AML-193 (cell line): ENCODE results near the gene EYA4.

ENCODE experiments used
- DNase-seq, 2 experiments: peaks; one replicate each; lab custom pipeline; 2025; lab: John Stamatoyannopoulos, UW

Gene EYA4, protein sequence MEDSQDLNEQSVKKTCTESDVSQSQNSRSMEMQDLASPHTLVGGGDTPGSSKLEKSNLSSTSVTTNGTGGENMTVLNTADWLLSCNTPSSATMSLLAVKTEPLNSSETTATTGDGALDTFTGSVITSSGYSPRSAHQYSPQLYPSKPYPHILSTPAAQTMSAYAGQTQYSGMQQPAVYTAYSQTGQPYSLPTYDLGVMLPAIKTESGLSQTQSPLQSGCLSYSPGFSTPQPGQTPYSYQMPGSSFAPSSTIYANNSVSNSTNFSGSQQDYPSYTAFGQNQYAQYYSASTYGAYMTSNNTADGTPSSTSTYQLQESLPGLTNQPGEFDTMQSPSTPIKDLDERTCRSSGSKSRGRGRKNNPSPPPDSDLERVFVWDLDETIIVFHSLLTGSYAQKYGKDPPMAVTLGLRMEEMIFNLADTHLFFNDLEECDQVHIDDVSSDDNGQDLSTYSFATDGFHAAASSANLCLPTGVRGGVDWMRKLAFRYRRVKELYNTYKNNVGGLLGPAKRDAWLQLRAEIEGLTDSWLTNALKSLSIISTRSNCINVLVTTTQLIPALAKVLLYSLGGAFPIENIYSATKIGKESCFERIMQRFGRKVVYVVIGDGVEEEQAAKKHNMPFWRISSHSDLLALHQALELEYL

DNA sequence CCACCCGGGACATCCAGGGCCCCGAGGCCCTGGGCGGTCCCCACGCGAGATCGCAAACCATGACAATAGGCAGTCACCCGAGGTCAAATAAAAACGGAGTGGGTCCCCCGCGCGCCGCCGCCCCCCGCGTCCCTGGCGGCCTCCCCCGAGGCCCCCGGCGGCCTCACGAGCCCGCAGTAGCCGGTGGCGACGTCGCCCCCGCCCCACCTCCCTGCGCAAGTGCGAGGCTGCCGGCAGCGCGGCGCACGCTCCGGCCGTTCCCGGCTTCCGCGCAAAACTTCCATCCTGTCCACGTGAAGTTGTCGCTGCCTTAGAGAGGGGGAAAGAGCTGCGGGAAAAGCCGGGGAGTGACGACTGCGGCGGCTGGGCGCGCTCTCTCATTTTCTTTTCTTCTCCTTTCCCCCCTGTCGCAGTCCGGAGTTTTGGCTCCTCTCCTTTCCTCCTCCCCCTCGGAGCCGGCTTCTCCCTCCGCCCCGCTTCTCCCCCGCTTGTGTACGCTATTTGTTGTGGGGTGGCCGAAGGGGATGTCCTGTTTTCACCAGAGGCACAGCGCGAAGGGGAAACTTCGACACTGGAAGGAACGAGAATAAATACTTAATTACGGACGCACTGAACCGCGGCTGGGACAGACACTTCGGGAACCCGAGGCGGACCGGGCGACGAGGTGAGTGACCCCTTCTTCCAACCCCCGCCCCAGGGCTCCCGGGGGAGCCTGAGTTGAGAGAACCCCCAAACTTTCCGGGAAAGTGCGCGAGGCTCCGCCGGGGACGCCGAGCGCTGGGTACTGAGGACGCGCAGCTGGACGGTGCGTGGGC lies at the start of gene EYA4:
Gene EYA4, plus strand, starts transcription at position 272 of the 815 bp plus-strand sequence. CDS start 33,424 bp downstream, outside the sequence.
- no peak for DNase-seq

DNA sequence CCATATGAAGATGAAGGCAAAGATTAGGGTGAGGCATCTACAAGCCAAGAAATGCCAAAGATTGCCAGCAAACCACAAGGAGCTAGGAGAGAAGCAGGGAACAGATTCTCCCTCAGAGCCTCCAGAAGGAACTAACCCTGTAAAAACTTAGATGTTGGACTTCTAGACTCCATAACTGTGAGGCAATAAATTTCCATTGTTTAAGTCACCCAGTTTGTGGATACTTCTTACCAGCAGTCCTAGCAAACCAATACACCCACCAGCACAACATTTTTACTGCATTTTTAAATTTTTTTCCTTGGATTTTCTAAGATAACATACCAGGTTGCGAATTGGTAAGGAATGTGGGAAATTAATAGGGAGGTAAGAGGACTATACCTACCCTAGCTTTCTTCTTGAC lies 47.8 kb upstream of the EYA4 start:
- DNase-seq, result no peak

DNA sequence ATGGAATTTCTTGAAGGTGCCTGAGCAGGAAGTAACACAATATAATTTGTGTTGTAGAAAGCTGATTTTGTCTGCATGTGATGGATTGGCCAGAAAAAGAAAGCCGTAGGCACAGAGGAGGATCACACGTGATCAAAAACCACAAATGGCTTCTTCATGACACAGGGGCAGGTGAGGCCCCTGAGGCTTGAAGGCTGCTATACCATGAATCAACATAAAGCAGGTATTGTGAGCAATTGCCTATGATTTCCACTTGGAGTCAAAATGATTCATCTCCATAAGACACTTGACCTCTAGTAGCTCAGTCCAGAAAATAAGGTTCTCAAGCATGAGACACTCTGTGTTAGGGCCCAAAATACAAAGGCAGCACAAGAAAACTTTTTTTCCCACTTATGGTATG lies 42.4 kb upstream of the EYA4 start:
- no peak for DNase-seq

DNA sequence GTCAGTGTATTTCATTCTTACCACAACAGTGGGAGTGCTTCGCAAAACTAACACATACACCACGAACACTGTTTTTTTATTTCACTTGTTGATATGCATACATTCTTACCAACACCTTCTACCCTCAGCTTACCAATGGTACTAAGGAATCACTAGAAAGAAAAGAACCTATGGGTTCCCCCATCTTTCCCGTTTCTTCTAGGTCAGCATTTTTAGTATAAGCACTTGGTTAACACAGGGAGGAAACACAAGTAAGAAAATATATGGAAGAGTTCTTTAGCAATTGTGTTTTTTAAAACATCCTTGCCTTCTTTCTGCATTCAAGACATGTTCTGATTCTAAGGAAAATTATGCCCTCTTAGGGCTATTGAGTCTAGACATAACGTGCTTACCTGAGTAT lies 39.9 kb upstream of the EYA4 start:
- no peak for DNase-seq

DNA sequence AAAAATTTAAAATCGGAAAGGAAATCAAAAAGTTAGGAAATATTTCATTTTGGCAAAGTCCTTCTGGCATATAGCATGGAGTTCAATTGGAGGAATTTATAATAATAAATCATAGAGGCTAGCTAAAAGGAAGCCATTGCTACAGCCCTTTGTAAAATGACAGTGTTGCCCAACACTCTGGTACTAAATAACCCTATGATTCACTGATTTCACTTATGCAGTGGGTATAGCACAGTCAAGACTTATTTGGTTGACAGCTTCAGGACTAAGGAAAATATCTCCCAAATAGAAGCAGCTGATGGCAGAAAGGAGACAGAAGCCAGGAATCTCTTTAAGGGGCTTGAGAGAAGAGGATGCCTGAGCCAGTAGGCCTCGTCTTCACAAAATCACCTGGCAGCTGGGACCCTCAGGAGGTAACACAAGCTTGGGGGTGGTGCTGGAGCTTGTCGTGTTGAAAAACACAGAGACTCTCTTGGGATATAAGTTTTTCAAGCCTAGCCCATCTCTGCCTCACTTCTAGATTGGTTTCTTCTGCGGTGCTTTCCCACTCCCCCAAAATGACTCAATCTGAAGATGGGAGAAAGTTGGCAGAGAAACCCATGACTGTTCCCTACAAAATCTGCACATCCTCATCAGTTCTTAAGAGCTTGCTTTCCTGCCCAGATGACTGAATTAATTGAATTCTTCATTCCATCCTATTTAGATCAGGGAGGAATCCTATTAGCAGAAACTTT lies 38.4 kb upstream of the EYA4 start:
- no peak for DNase-seq

DNA sequence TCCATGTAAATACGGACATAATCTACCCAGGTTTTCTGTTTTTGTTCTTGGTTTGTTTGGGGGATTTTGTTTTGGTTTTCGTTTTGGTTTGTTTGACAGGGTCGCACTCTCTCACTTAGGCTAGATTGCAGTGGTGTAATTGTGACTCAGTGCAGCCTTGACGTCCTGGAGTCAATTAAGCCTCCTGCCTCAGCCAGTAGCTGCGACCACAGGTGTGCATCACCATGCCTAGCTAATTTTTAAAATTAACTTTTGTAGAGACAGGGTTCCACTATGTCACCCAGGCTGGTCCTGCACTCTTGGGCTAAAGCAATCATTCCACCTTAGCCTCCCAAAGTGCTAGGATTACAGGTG lies 37.8 kb upstream of the EYA4 start:
- no peak for DNase-seq

DNA sequence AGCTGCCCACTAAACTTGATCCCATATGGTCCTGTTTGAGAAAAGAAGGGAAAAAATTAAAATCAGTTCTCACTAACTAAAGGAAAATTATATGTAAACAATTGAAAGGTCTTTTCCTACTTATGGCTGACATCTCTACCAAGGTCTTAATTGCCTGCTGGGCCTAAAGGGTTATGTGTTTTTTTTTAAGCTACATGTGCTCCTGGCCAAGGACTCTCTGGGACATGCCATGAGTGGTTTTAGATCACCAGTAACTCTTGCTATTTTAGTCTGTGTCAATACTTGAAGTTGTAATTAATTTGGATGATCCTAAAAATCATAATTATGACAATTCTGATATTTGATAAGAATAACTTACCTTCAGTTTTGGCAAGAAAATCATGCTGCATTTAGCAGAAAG lies 35.9 kb upstream of the EYA4 start:
- no peak for DNase-seq

DNA sequence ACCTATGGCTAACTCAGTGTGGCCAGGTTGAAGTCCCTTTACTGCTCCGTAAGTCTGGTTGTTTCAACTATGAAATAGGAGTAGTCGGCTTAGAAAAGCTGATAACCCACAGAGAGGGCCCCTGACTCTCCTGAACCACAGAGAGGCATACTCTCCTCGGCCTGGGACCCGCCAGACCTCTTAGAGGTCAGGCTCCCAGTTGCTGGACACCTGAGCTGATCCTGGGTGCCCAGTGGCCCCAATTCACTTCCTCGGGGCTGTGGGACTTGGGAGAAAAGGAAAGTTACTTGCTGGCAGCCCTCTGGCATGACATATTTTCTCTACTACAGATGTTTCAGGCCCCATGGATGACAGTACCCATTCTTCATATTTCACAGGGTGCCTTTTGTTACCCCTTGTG lies 34.2 kb upstream of the EYA4 start:
- no peak for DNase-seq

DNA sequence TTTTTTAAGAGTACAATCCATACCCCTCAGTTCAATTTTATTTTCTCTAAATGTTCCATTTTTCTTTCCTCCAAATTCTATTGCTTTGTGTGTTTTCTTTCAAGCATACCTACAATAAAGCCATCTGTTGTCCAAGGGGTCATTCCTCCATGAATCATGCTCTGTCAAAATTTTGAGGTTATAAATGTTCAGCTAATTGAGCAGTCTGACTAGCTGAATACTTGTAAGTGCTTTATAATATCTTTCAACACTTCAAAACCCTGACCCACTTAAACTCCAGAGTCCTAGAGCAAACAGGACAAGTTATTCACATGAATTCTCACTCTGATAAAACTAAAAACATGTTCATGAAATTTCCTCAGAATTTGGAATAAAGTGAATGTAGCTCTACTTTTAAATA lies 33.4 kb upstream of the EYA4 start:
- no peak for DNase-seq

DNA sequence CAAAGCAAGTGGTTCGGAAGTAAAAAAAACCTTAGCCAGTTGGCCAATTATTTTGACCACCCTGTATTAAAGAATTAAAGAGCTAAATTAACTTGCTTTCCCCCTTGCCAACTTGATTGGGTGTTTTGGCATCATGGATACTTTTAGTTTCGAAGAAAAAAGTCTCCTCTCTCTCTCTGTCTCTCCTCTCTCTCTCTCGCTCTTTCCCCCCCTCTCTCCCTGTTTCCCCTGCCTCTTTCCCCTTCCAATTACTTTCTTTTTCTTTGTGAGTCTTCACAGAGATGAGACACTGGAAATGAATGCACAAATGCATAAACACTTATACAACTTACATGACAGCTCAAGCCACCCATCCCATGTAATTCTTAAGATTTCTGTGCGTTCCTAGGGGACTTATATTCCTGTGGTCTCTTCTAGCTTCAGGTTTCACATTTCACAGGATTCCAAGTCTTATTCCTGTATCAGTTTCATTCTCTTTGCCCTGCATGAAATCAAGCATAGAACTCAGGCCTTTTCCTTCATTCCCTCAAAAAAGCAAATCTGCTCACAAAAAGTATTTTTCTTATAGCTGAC lies 32.9 kb upstream of the EYA4 start:
- no peak for DNase-seq

DNA sequence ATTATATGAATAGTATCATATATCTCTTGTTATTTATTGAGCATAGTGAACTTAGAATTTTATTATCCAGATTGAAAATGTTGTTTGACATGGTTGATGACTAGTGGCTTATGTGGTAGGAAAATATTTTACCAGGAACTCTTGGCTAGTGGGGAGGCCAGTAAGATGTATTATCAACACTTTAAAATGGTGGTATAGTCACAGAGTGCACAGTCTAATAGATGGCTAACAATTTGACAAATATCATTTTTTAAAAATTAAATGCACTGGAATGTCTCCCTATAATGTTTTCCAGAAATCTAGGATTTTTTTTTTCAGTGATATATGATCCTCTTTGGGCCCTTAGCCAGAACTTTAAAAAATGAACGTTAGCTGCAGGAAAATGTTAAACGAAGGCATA lies 26.9 kb upstream of the EYA4 start:
- no peak for DNase-seq

DNA sequence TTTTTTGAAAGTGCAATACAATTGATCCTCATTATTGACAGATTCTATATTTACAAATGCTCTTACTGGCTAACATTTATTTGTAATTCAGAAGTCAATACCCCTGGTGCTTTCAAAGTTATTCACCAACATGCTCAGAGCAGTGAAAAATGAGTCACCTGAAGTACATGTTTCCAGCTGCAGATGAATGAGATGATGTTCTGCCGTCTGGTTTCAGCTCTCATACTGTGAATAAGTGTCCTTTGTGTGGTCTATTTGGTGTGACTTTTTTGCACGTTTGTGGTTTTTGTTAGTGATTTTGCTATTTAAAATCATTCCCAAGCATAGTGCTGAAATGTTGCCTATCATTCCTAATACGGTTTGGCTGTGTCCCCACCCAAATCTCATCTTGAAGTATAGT lies 22.3 kb upstream of the EYA4 start:
- DNase-seq, result no peak

DNA sequence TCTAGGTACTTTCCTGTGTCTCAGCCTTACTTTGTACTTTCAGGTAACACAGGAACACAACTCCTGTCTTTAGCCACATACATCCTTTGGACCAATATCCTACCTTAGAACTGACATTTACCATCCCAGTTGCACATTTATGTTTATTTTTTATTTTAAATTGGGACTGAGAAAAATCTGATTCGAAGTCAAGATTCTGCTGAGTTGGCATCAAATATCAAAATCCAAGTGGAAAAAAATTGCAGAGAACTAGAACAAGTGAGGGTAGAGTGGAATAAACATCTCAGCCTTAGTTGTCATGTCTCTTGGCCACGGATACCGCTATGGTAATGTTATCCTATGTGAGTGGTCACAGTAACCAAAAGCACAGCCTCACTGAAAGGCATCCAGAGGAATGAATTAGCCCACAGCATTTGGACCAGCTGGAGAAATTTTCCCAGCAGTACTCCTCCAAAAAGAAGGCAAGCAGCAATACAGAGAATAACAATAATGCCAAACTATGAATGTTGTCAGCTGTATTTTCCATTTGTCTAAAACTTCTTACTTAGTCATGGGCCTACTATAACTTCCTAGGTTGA lies 17.6 kb upstream of the EYA4 start:
- DNase-seq, result no peak

DNA sequence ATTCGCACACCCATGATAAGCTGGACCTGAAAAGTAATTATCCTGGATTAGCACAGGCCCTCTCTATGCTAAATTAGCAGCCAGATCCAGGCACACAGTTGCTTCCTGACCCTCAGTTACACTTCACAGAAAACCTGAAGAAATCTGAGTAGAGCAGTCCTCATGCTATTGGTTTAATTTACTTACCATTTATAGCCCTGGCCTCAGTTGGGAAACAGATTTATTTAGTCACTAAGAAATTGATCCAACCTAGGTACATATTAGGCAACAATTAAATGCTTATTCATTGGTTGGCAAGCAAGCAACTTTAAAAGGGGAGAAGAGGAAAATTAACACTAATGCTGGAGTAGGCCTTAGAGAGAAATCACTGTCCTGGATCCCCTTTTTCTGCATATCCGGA lies 15.6 kb upstream of the EYA4 start:
- DNase-seq, result no peak

DNA sequence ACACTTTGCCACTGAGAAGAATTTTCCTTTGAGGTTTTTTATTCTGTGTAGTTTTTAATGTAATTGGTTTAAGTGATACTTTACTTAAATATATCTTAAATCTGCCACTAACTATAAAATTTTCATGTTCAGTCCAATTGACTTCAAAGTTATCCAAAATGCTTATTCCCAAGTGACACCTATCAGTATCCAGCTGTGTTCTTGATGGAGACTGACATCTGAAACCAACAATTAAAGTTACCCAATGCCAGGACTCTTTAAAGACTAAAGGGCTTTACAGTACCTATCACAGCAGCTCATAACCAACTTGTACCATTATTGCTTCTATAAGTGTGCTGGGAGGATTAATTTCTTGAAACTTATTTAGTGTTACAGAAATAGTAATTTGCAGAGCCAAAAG lies 13.8 kb upstream of the EYA4 start:
- DNase-seq, result no peak

DNA sequence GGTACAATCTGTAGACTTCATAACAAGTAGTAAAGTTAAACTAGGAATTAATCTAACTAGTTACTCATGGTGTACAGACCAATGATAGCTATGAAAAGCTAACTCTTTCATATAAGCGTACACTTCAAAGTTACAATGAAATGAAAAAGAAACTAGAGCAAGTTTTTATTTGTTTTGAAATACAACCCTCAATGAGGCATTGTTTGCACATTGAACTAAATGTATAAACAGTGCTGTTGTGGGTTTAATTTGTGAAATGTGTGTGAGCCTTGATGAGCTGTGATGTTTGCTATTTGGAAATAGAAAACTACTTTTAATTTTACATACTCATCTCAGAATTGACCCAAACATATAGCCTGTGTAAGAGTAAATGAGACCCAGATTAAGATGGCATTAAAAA lies 11.1 kb upstream of the EYA4 start:
- DNase-seq, result no peak

DNA sequence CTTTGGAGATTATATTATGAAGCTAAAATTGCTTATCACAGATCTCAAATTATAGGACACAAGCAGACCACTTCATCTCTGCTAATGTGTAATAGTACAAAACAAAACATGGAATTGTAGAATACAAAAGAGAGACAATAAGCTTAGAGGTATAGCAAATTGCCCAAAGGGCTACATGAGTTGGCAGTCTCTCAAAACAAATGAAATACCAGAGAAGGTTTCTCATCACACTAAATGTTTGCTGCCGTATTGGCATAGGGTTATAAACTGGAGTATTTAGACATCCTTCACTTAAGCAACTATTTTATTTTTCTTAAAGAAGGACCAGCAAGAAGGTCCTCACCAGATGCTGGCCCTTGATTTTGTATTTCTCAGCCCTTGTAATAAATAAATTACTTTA lies 5.9 kb upstream of the EYA4 start:
- no peak for DNase-seq

DNA sequence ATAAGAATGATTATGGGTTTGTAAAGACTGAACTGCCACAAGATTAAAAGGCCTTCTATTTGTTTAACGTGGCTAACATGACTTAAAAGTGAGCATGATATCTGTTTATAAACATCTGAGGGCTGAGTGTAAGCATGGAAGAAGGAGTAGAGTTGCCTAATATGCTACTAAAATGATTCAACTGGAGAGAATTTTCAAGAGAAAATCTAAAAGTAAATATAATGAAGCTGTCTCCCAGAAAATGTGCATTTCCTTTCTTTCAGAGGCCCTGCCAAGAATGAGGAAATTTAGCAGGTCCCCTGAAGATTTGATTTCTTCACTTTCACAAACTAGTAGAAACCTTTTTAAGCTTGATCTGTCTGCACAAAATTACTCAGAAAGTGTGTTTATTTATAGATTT lies 4.2 kb upstream of the EYA4 start:
- DNase-seq, result no peak

DNA sequence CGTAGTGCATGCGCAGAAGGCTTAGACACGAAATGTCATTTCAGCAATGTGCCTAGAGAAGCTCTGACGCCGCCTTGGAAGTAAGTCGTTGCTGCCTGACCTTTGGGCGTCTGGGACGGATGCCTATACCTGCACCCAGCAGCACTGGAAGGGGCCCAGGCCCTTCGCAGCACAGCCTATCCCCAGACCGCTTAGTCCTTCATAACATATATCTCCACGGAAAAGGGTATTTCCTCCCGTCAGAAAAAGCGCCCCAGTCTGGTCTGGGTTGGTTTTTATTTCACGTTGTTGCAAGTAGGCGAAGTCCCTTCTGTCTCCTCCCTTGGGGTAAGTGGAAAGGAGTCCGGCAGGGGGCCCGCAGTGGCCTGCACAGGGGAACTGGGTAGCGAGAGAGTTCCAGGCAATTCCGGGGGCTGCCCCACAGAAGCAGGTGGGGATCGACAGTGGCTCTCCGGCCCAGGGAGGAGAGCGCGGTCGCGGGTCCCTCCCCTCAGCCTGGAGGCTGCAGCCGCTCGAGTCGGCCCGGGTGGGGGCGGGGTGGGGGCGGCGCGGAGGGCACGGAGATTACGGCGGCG lies 559 bp upstream of the EYA4 start:
- no peak for DNase-seq

DNA sequence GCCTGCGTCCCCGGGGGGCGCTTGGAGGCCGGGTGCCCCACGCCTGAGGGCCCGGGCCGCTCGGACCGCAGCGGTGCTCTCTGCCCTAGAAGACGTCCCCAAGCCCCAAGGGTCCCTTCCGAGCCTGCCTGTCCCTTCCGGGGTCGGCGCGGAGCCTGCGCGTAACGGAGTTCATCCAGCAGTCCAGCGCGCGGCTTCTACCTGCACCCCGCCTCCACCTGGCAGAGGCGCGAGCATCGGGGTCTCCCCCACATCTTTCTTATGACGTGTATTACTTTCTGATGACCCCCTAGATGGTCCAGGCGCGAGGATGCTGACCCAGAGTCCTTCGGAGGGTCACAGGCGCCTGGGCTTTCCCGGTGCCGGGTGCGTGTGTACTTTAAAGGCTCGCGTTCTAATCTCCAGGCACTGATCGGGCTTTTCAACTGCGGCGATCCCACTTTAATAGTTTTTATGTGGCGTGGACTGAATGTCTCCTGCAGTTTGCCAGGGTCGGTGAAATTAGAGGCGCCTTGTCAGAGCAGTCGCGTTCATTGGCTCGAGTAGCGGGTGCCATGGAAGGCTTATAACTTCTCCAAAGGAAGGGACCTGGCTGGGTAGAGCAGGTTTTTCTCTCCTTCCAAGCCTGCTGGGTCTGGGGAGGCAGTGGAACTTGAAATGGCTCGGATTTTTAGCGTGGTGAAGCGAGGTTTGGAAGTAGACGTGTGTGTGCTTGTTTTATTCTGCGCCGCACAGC lies 912 bp downstream of the EYA4 start:
- DNase-seq, result no peak
